Measurements from ENCODE around the gene PRDM5. TPM values are rescaled to one million over a fixed set of nuclear protein-coding genes. Genes with fewer than 3 reads are reported as not detected.

The PRDM5 gene
- total and polyA plus RNA-seq, 2 donors (not counting 3 experiments of a cell fraction or from before 2014, with no cell fraction given): 2.2 to 8.1 TPM

DNA sequence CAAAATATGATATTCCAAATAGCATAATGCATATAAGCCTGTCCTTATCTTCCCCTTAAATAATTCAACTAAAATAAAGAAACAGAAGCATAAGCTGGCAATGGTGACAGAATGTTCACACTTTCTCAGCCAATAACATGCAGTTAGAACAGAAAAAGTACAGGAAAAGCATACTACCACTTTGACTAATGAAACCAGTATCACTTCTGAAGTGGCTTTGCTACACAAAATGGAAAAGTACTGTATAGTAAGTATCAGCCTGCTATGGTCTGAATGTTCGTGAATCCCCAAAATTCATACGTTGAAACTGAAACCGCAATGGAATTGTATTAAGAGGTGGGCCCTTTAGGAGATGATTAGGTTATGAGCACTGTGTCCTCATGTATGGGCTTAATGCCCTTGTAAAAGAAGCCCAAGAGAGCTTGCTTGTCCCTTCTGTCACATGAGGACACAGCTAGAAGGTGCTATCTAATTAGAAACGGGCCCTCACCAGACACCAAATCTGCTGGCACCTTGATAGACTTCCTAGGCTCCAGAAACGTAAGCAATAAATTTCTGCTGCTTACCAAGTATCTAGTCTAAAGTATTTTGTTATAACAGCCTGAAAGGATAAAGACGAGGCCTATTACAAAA is 102.6 kb downstream of the PRDM5 start:
- POLR2A ChIA-PET: no interaction called here
- no peak overlapping the region for H3K4me3 ChIP-seq (replicated peaks in 1 of 3; ENCODE audit: insufficient read depth in 1 of 3, low read depth in 1 of 3, low read length in 3 of 3)
- CTCF ChIA-PET: no interaction called here
- dilution Hi-C loops (cut with MboI; ENCODE audit: extremely low pct_ligation_motif_present, low sequenced_read_pairs) (no loop called here), intact Hi-C loops (cut with micrococcal nuclease) (no loop called here)
- no peak for FAIRE-seq
- H3K27me3 ChIP-seq (ENCODE audit: control insufficient read depth in 2 of 2, insufficient read depth in 2 of 2, low read length in 2 of 2): no peaks in the 10 kb centered on the region
- no peak for DNase-seq (ENCODE audit: low read depth, low spot score)
- no peaks in the 10 kb centered on the region for H3K9me3 ChIP-seq (replicated peaks; ENCODE audit: control insufficient read depth, insufficient read depth, low read length)
- no peaks in the 10 kb centered on the region for H3K79me2 ChIP-seq (ENCODE audit: control insufficient read depth, insufficient read depth, low read length)
- no TSS peak for BruUV-seq (replicated peaks)
- H4K20me1 ChIP-seq (replicated peaks; ENCODE audit: control insufficient read depth, extremely low read depth, insufficient read depth, low read length): no peaks in the 10 kb centered on the region
- no peak overlapping the region for H3K9ac ChIP-seq (replicated peaks; ENCODE audit: extremely low read depth, insufficient read depth, low read length)
- no peaks in the 10 kb centered on the region for H3K36me3 ChIP-seq (ENCODE audit: control insufficient read depth in 2 of 2, extremely low read depth in 1 of 2, insufficient read depth in 2 of 2, low read length in 2 of 2)
- H3K4me2 ChIP-seq (ENCODE audit: insufficient read depth, low read length): no peak overlapping the region
- no peaks in the 10 kb centered on the region for H3K4me1 ChIP-seq (ENCODE audit: control insufficient read depth, extremely low read depth, insufficient read depth, low read length)
- H3K27ac ChIP-seq (ENCODE audit: insufficient read depth, low read depth, low read length): no peak overlapping the region
- H2AFZ ChIP-seq (ENCODE audit: low read depth, low read length): no peak overlapping the region
- H3K9me1 ChIP-seq (replicated peaks; ENCODE audit: control insufficient read depth, extremely low read depth, insufficient read depth, low read length): no peaks in the 10 kb centered on the region
- TF ChIP-seq MYC (IDR thresholded peaks at IDR 0.05; ENCODE audit: low read depth, low read length): no peak
- TF ChIP-seq, protein P1, sequence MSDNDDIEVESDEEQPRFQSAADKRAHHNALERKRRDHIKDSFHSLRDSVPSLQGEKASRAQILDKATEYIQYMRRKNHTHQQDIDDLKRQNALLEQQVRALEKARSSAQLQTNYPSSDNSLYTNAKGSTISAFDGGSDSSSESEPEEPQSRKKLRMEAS (IDR thresholded peaks at IDR 0.05; ENCODE audit: insufficient read depth, insufficient read length): no peak
- TF ChIP-seq, protein P2, sequence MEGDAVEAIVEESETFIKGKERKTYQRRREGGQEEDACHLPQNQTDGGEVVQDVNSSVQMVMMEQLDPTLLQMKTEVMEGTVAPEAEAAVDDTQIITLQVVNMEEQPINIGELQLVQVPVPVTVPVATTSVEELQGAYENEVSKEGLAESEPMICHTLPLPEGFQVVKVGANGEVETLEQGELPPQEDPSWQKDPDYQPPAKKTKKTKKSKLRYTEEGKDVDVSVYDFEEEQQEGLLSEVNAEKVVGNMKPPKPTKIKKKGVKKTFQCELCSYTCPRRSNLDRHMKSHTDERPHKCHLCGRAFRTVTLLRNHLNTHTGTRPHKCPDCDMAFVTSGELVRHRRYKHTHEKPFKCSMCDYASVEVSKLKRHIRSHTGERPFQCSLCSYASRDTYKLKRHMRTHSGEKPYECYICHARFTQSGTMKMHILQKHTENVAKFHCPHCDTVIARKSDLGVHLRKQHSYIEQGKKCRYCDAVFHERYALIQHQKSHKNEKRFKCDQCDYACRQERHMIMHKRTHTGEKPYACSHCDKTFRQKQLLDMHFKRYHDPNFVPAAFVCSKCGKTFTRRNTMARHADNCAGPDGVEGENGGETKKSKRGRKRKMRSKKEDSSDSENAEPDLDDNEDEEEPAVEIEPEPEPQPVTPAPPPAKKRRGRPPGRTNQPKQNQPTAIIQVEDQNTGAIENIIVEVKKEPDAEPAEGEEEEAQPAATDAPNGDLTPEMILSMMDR (IDR thresholded peaks at IDR 0.05; ENCODE audit: extremely low read depth in 1 of 2, insufficient read depth in 1 of 2, low read depth in 1 of 2, low read length in 2 of 2): no peak

DNA sequence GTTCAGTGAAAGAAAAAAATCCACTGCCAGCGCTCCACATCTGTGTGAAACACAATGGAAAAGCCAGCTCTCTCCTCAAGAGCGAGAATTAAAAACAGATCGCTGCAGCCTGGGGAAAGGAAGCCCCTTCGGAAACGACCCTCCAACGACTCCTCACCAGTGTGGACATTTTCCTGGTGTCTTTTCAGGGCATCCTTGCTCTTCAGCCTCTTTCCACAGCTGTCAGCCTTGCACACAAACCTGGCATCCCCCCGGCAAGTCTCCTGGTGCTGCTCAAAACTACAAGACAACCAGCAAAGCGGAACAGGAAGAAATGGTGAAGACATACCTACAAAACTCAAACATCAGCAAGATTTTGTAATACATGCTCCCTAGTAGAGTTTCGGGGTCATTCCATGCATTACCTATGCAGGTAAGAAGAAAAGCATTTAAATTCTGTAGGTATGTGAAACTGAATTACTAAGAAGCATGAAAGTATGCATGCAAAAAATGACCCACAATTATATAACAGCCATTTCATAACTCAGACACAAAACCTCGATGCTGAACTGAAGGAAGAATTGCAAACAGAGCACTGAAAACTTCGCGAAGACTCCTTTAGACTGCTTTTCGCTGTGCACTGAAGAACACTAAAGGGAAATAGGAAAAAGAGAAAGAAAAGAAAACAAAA is 106.1 kb downstream of the PRDM5 start:
- Histone ChIP-seq H2AFZ (ENCODE audit: low read depth, low read length) (no peak overlapping the region), H3K36me3 (ENCODE audit: control insufficient read depth in 2 of 2, extremely low read depth in 1 of 2, insufficient read depth in 2 of 2, low read length in 2 of 2) (no peaks in the 10 kb centered on the region), H3K4me1 (ENCODE audit: control insufficient read depth, extremely low read depth, insufficient read depth, low read length) (no peaks in the 10 kb centered on the region), H3K4me2 (ENCODE audit: insufficient read depth, low read length) (no peak overlapping the region), H3K79me2 (ENCODE audit: control insufficient read depth, insufficient read depth, low read length) (no peaks in the 10 kb centered on the region), H3K27me3 (ENCODE audit: control insufficient read depth in 2 of 2, insufficient read depth in 2 of 2, low read length in 2 of 2) (no peaks in the 10 kb centered on the region), H3K9ac (replicated peaks; ENCODE audit: extremely low read depth, insufficient read depth, low read length) (no peak overlapping the region), H3K9me1 (replicated peaks; ENCODE audit: control insufficient read depth, extremely low read depth, insufficient read depth, low read length) (no peaks in the 10 kb centered on the region), H3K27ac (ENCODE audit: insufficient read depth, low read depth, low read length) (no peak overlapping the region), H4K20me1 (replicated peaks; ENCODE audit: control insufficient read depth, extremely low read depth, insufficient read depth, low read length) (no peaks in the 10 kb centered on the region), H3K9me3 (replicated peaks; ENCODE audit: control insufficient read depth, insufficient read depth, low read length) (no peaks in the 10 kb centered on the region), H3K4me3 (replicated peaks in 1 of 3; ENCODE audit: insufficient read depth in 1 of 3, low read depth in 1 of 3, low read length in 3 of 3) (no peak overlapping the region)
- dilution Hi-C loops (cut with MboI; ENCODE audit: extremely low pct_ligation_motif_present, low sequenced_read_pairs): no loop called here
- POLR2A ChIA-PET: no interaction called here
- BruUV-seq (replicated peaks): no TSS peak
- peak; percentile 6 for DNase-seq (ENCODE audit: low read depth, low spot score)
- intact Hi-C loops (cut with micrococcal nuclease): no loop called here
- CTCF ChIA-PET: no interaction called here
- no peak for FAIRE-seq
- TF ChIP-seq, protein P2 (IDR thresholded peaks at IDR 0.05; ENCODE audit: extremely low read depth in 1 of 2, insufficient read depth in 1 of 2, low read depth in 1 of 2, low read length in 2 of 2): no peak
- no peak for TF ChIP-seq MYC (IDR thresholded peaks at IDR 0.05; ENCODE audit: low read depth, low read length)
- no peak for TF ChIP-seq FOS (IDR thresholded peaks at IDR 0.05; ENCODE audit: borderline replicate concordance, insufficient read depth, low read length)
- TF ChIP-seq, protein P1 (IDR thresholded peaks at IDR 0.05; ENCODE audit: insufficient read depth, insufficient read length): no peak
- TF ChIP-seq POLR2A (IDR thresholded peaks at IDR 0.05; ENCODE audit: low read depth, low read length): no peak
- no peak for TF ChIP-seq GATA2 (IDR thresholded peaks at IDR 0.05; ENCODE audit: insufficient read depth, insufficient read length, low read depth, low read length)
- TF ChIP-seq EZH2 (IDR thresholded peaks at IDR 0.05; ENCODE audit: borderline replicate concordance, low read depth, low read length, severe bottlenecking): no peak
- TF ChIP-seq POLR2AphosphoS5 (IDR thresholded peaks at IDR 0.05; ENCODE audit: insufficient read depth, low read depth, low read length): no peak
- TF ChIP-seq JUN (IDR thresholded peaks at IDR 0.05; ENCODE audit: borderline replicate concordance, insufficient read depth, insufficient read length, low read depth): no peak

Data from endothelial cell of umbilical vein (primary cell).